ENCODE data around the gene CD58. TPM values are rescaled to one million over a fixed set of nuclear protein-coding genes. Genes with fewer than 3 reads are reported as not detected.
A peak's percentile ranks its signal among the peaks of the same experiment; 100 is the strongest.
"Not testable (repeated sequence)": the region's sequence is repeated elsewhere in the genome, so short reads cannot be mapped to it uniquely, and the experiment has no call there.

Gene CD58
- total RNA-seq (10 to 100 TPM in 7 of 9 donors, 1 to 10 TPM in 2; 9.5 to 41.1 (median 13.1) TPM), polyA plus RNA-seq (10 to 100 TPM in 1 of 3 donors, 1 to 10 TPM in 2; 6.3 to 43.6 (median 9.8) TPM)
- long read RNA-seq, donor 1, transcript CD58-202 (6 exons, 1,098 nt): major isoform, 29 of 36 reads
- long read RNA-seq, donor 1, transcript CD58-201 (4 exons, 892 nt): minor isoform, 6 of 36 reads
- long read RNA-seq, donor 1, partial matches to known transcripts: 0 of 36 reads
- long read RNA-seq, donor 1, other reads (novel, unspliced or antisense): 0 of 36 reads
- long read RNA-seq, donor 2, transcript CD58-202 (6 exons, 1,098 nt): major isoform, 7 of 12 reads
- long read RNA-seq, donor 2, partial matches to known transcripts: 0 of 12 reads
- long read RNA-seq, donor 2, other reads (novel, unspliced or antisense): 0 of 12 reads
- long read RNA-seq, donor 3, transcript CD58-202 (6 exons, 1,098 nt): major isoform, 20 of 28 reads
- long read RNA-seq, donor 3, transcript CD58-201 (4 exons, 892 nt): minor isoform, 5 of 28 reads
- long read RNA-seq, donor 3, partial matches to known transcripts: 0 of 28 reads
- long read RNA-seq, donor 3, other reads (novel, unspliced or antisense): 0 of 28 reads
- long read RNA-seq, donor 4, transcript CD58-201 (4 exons, 892 nt): minor isoform, 5 of 17 reads
- long read RNA-seq, donor 4, transcript CD58-202 (6 exons, 1,098 nt): major isoform, 9 of 17 reads
- long read RNA-seq, donor 4, partial matches to known transcripts: 0 of 17 reads
- long read RNA-seq, donor 4, other reads (novel, unspliced or antisense): 0 of 17 reads
- long read RNA-seq, donor 5, transcript CD58-201 (4 exons, 892 nt): minor isoform, 7 of 19 reads
- long read RNA-seq, donor 5, transcript CD58-202 (6 exons, 1,098 nt): major isoform, 10 of 19 reads
- long read RNA-seq, donor 5, partial matches to known transcripts: 0 of 19 reads
- long read RNA-seq, donor 5, other reads (novel, unspliced or antisense): 1 of 19 reads
- long read RNA-seq, donor 6, transcript CD58-202 (6 exons, 1,098 nt): major isoform, 8 of 9 reads
- long read RNA-seq, donor 6, partial matches to known transcripts: 1 of 9 reads
- long read RNA-seq, donor 6, other reads (novel, unspliced or antisense): 0 of 9 reads
- long read RNA-seq, donor 7, transcript CD58-202 (6 exons, 1,098 nt): major isoform, 14 of 24 reads
- long read RNA-seq, donor 7, partial matches to known transcripts: 5 of 24 reads
- long read RNA-seq, donor 7, other reads (novel, unspliced or antisense): 0 of 24 reads
- long read RNA-seq, donor 8, transcript CD58-202 (6 exons, 1,098 nt): major isoform, 32 of 54 reads
- long read RNA-seq, donor 8, transcript CD58-201 (4 exons, 892 nt): minor isoform, 12 of 54 reads
- long read RNA-seq, donor 8, partial matches to known transcripts: 6 of 54 reads
- long read RNA-seq, donor 8, other reads (novel, unspliced or antisense): 0 of 54 reads
- long read RNA-seq, donor 9, transcript CD58-202 (6 exons, 1,098 nt): major isoform, 11 of 16 reads
- long read RNA-seq, donor 9, partial matches to known transcripts: 0 of 16 reads
- long read RNA-seq, donor 9, other reads (novel, unspliced or antisense): 0 of 16 reads
- long read RNA-seq, donor 10, transcript CD58-202 (6 exons, 1,098 nt): major isoform, 12 of 14 reads
- long read RNA-seq, donor 10, partial matches to known transcripts: 0 of 14 reads
- long read RNA-seq, donor 10, other reads (novel, unspliced or antisense): 0 of 14 reads

- intact Hi-C loops (cut with DNase I): no loop called here
- 1% methylated on average over 23 to 90 of the region's 90 CpGs for WGBS, 4 donors
- TF ChIP-seq CTCF (IDR thresholded peaks at IDR 0.05): peak; percentile 16 to 67 (median 54)
- TF ChIP-seq POLR2A (IDR thresholded peaks at IDR 0.05): peak; percentile 52 to 83
- DNase-seq: peak; percentile 85 to 90 (median 87)
- Histone ChIP-seq H3K27ac (peak within 1 kb of the TSS; percentile 86 to 96 (median 91)), H3K9me3 (replicated peaks in 1 of 3) (no peaks in the 10 kb centered on the region), H3K27me3 (no peaks in the 10 kb centered on the region), H3K4me1 (replicated peaks in 1 of 2) (peaks cover 4 to 11% of the 10 kb centered on the region in 2 donors), H3K4me3 (peak within 1 kb of the TSS; percentile 31 to 69 (median 60)), H3K36me3 (replicated peaks in 1 of 2) (no peaks in the 10 kb centered on the region)
These were observed at the start of gene CD58 for GRCh38 chr1:116570358-116571214. Gene CD58 (minus strand): TSS chr1:116571026. CDS start chr1:116570972, 54 bp downstream.

- H3K27ac ChIP-seq; intact Hi-C loops (cut with DNase I); H3K4me3 ChIP-seq; H3K27me3 ChIP-seq; DNase-seq; H3K36me3 ChIP-seq (replicated peaks in 1 of 2); H3K4me1 ChIP-seq (replicated peaks in 1 of 2); H3K9me3 ChIP-seq (replicated peaks in 1 of 3): not testable (repeated sequence)
- 60 to 100% (median 92%) methylated on average over 1 to 3 of the region's 3 CpGs for WGBS, 4 donors
These were observed 49.6 kb upstream of the CD58 start for GRCh38 chr1:116620392-116620791.

- intact Hi-C loops (cut with DNase I); H3K36me3 ChIP-seq (replicated peaks in 1 of 2); H3K4me1 ChIP-seq (replicated peaks in 1 of 2); H3K27ac ChIP-seq; DNase-seq; H3K9me3 ChIP-seq (replicated peaks in 1 of 3); H3K27me3 ChIP-seq; H3K4me3 ChIP-seq: not testable (repeated sequence)
- WGBS, 4 donors: 50 to 68% (median 63%) methylated on average over 4 of the region's 4 CpGs
These were observed 48.3 kb upstream of the CD58 start for GRCh38 chr1:116619106-116619505.

GRCh38 chr1:116617808-116618207 lies 47.0 kb upstream of the CD58 start:
- H3K4me3 ChIP-seq; H3K36me3 ChIP-seq (replicated peaks in 1 of 2); H3K4me1 ChIP-seq (replicated peaks in 1 of 2); H3K9me3 ChIP-seq (replicated peaks in 1 of 3); DNase-seq; intact Hi-C loops (cut with DNase I); H3K27me3 ChIP-seq; H3K27ac ChIP-seq: not testable (repeated sequence)
- WGBS, 4 donors: 77 to 89% (median 84%) methylated on average over 5 of the region's 5 CpGs

GRCh38 chr1:116613825-116614224 lies 43.0 kb upstream of the CD58 start:
- H3K27ac ChIP-seq; intact Hi-C loops (cut with DNase I); H3K27me3 ChIP-seq; H3K36me3 ChIP-seq (replicated peaks in 1 of 2); H3K4me3 ChIP-seq; H3K9me3 ChIP-seq (replicated peaks in 1 of 3); H3K4me1 ChIP-seq (replicated peaks in 1 of 2): not testable (repeated sequence)
- DNase-seq: peak in 2 of 7 donors; percentile 22 to 24
- 68 to 85% (median 74%) methylated on average over 5 to 13 of the region's 13 CpGs for WGBS, 4 donors

- H3K9me3 ChIP-seq (replicated peaks in 1 of 3); H3K4me3 ChIP-seq; H3K27ac ChIP-seq; intact Hi-C loops (cut with DNase I); DNase-seq; H3K36me3 ChIP-seq (replicated peaks in 1 of 2); H3K4me1 ChIP-seq (replicated peaks in 1 of 2); H3K27me3 ChIP-seq: not testable (repeated sequence)
- WGBS, 4 donors: 85 to 88% (median 86%) methylated on average over 6 of the region's 6 CpGs
These were observed 39.1 kb upstream of the CD58 start for GRCh38 chr1:116609801-116610371.

- H3K27me3 ChIP-seq; H3K4me1 ChIP-seq (replicated peaks in 1 of 2); H3K27ac ChIP-seq; H3K36me3 ChIP-seq (replicated peaks in 1 of 2); DNase-seq; H3K4me3 ChIP-seq; H3K9me3 ChIP-seq (replicated peaks in 1 of 3); intact Hi-C loops (cut with DNase I): not testable (repeated sequence)
- WGBS, 4 donors: 84 to 91% (median 87%) methylated on average over 2 of the region's 2 CpGs
These were observed 38.0 kb upstream of the CD58 start for GRCh38 chr1:116608841-116609240.

- 86 to 94% (median 91%) methylated on average over 8 to 12 of the region's 12 CpGs for WGBS, 4 donors
- H3K4me1 ChIP-seq (replicated peaks in 1 of 2); H3K27ac ChIP-seq; DNase-seq; H3K36me3 ChIP-seq (replicated peaks in 1 of 2); H3K9me3 ChIP-seq (replicated peaks in 1 of 3); H3K4me3 ChIP-seq; H3K27me3 ChIP-seq; intact Hi-C loops (cut with DNase I): not testable (repeated sequence)
These were observed 37.3 kb upstream of the CD58 start for GRCh38 chr1:116608151-116608550.

Measured in adrenal gland (tissue), 19 donors.